Body of pancreas (tissue), 4 donors: Measurements from ENCODE around the gene CHRNA1. TPM values are rescaled to one million over a fixed set of nuclear protein-coding genes. Genes with fewer than 3 reads are reported as not detected.

Source experiments
- ATAC-seq: fragments of 150-250 bp; one replicate; pipeline ENCODE4 v1.9.1; 2016
- DNase-seq, 4 donors: peaks; one replicate each; pipeline ENCODE4 v3.0.0-alpha.2; 2019
- H3K27ac ChIP-seq, 4 donors: fragments of 200-600 bp; sonication (generic); 1 replicate in 3 of 4; 2 replicates in 1 of 4; pipeline versions ENCODE4 v1.5.1 to v1.6.1; 2016 to 2019; ENCODE audit warnings: mild to moderate bottlenecking in 1 of 4, mixed read lengths in 1 of 4, moderate library complexity in 1 of 4
- H3K27me3 ChIP-seq, 2 donors: fragments of 200-600 bp; sonication (generic); one replicate each; pipeline ENCODE4 v1.6.0; 2016; ENCODE audit warnings: mild to moderate bottlenecking in 1 of 2
- H3K36me3 ChIP-seq, 2 donors: fragments of 200-600 bp; sonication (generic); replicated peaks in 1 of 2; 2 replicates each; pipeline ENCODE4 v1.5.1; 2016; ENCODE audit warnings: low read depth in 2 of 2; ENCODE audit not compliant: insufficient read depth in 1 of 2
- H3K4me1 ChIP-seq: fragments of 200-600 bp; sonication (generic); one replicate; pipeline ENCODE4 v1.6.0; 2016
- H3K4me3 ChIP-seq, 2 donors: fragments of 200-600 bp; sonication (generic); 1 replicate in 1 of 2; 2 replicates in 1 of 2; pipeline ENCODE4 v1.5.1; 2016 to 2019
- H3K9me3 ChIP-seq, 3 donors: fragments of 200-600 bp; sonication (generic); 1 replicate in 2 of 3; 2 replicates in 1 of 3; pipeline ENCODE4 v1.5.1; 2016
- CTCF ChIP-seq, 7 experiments: fragments of 450-650 bp in 4 of 7; fragments of 200-600 bp in 3 of 7; sonication (generic) in 3 of 7; IDR thresholded peaks; one replicate each; pipeline ENCODE4 v1.5.1; 2016 to 2019; ENCODE audit warnings: antibody characterized with exemption in 7 of 7
- POLR2A ChIP-seq, 3 donors: fragments of 450-650 bp; IDR thresholded peaks; one replicate each; pipeline ENCODE4 v1.6.1; 2016; ENCODE audit warnings: antibody characterized with exemption in 3 of 3, mild to moderate bottlenecking in 2 of 3
- WGBS, 2 donors: methylation state at CpG; one replicate each; pipeline ENCODE4 v1.1.5; 2017; 5-methylcytosine and 5-hydroxymethylcytosine counted together
- intact Hi-C: fragments of 100-400 bp; cut with DNase I; formaldehyde crosslinking; loops from one replicate; pipeline ENCODE4 v1.15.1; 2023
- total RNA-seq, 2 donors: library from RNA; depleted of rRNA; stranded (reverse); fragments of >200 nt; gene quantifications; one replicate each; pipeline ENCODE4 v1.1.0, GENCODE V29; 2016

The CHRNA1 gene
- total RNA-seq, 2 donors from 2014 or later, result not detected

- DNase-seq (no peak), ATAC-seq (no peak)
- Histone ChIP-seq H3K27me3 (no peaks in the 10 kb centered on the region), H3K4me3 (no peak overlapping the region), H3K9me3 (no peaks in the 10 kb centered on the region), H3K4me1 (no peaks in the 10 kb centered on the region), H3K36me3 (no peaks in the 10 kb centered on the region), H3K27ac (no peak overlapping the region)
- intact Hi-C loops, result no loop called here
- no peak for TF ChIP-seq POLR2A (IDR thresholded peaks at IDR 0.05)
- TF ChIP-seq CTCF (IDR thresholded peaks at IDR 0.05), result no peak
- WGBS, 2 donors, result 55 to 65% methylated on average over 3 of the region's 3 CpGs
These were observed 21.2 kb upstream of the CHRNA1 start for GRCh38 chr2:174785481-174785880.

DNA sequence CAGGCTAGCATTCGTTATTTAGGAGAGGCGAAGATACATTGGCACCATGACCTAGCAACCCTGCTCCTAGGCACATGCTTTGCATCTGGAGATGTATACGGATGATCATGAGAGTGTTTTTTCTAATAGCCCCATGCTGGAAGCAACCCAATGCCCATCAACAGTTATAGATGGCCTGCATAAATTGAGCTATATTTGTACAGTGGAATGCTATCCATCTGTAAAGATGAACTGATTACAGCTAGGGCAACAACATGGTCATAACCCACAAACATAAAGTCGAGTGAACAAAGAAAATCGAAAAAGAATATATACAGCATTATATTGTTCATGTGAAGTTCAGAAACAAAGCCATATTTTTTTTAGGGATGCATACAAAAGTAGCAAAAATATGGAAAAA is 20.6 kb upstream of the CHRNA1 start:
- no peaks in the 10 kb centered on the region for H3K4me1 ChIP-seq
- WGBS, 2 donors, result 83 to 85% methylated on average over 5 of the region's 5 CpGs
- H3K9me3 ChIP-seq, result no peaks in the 10 kb centered on the region
- ATAC-seq, result no peak
- intact Hi-C loops, result no loop called here
- no peak for DNase-seq
- TF ChIP-seq CTCF (IDR thresholded peaks at IDR 0.05) (no peak), POLR2A (IDR thresholded peaks at IDR 0.05) (no peak)
- H3K27ac ChIP-seq, result no peak overlapping the region
- H3K36me3 ChIP-seq, result no peaks in the 10 kb centered on the region
- no peaks in the 10 kb centered on the region for H3K27me3 ChIP-seq
- H3K4me3 ChIP-seq, result no peak overlapping the region

GRCh38 chr2:174784316-174784715 is 20.0 kb upstream of the CHRNA1 start:
- WGBS, 2 donors, result 88 to 95% methylated on average over 3 to 7 of the region's 7 CpGs
- Histone ChIP-seq H3K4me3 (no peak overlapping the region), H3K36me3 (no peaks in the 10 kb centered on the region), H3K27me3 (no peaks in the 10 kb centered on the region), H3K9me3 (no peaks in the 10 kb centered on the region), H3K27ac (no peak overlapping the region), H3K4me1 (no peaks in the 10 kb centered on the region)
- TF ChIP-seq CTCF (IDR thresholded peaks at IDR 0.05) (no peak), POLR2A (IDR thresholded peaks at IDR 0.05) (no peak)
- intact Hi-C loops, result no loop called here
- ATAC-seq (no peak), DNase-seq (no peak)

DNA sequence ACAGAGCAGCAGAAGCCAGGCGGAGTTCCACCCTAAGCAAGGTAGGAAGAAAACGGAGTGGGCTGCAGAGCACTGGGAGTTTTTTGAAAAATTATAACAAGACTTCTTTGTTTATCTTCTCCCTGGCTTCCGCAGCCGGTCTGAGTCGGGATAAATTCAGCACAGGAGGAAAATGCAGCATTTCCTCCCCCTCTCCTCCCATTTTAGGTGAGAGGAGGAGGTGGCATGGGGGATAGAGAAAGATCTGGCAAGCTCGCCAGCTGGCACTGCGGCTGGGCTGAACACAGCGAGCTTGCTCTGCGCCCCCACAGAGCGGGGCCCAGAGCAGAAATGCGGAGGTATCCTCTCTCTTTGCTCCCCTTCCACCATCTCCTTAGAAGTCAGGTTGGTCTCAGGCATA is 17.7 kb upstream of the CHRNA1 start:
- Histone ChIP-seq H3K4me3 (no peak overlapping the region), H3K4me1 (no peaks in the 10 kb centered on the region), H3K36me3 (no peaks in the 10 kb centered on the region), H3K9me3 (no peaks in the 10 kb centered on the region), H3K27me3 (no peaks in the 10 kb centered on the region), H3K27ac (no peak overlapping the region)
- intact Hi-C loops, result no loop called here
- TF ChIP-seq POLR2A (IDR thresholded peaks at IDR 0.05) (no peak), CTCF (IDR thresholded peaks at IDR 0.05) (no peak)
- WGBS, 2 donors, result 54 to 71% methylated on average over 9 to 11 of the region's 11 CpGs
- no peak for DNase-seq
- no peak for ATAC-seq

DNA sequence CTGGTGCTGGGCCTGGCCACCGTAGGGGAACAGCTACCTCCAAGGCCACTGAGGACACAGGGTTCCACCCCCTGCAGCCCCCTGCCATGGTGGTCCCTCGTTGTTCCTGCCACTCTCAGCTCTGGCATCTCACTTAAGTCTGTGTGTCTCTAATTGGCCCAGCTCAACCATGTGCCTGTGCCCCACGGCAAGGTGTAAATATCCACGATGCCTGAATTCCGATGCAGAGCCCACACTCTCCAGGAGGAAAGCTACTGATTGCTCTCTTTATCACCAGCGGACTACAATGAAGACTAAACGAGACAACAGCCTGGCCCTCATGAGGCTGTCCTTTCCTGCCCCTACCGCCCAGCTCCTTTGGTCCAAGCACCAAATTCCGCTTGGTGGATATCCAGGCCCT is 17.0 kb upstream of the CHRNA1 start:
- Histone ChIP-seq H3K27ac (no peak overlapping the region), H3K4me1 (no peaks in the 10 kb centered on the region), H3K27me3 (no peaks in the 10 kb centered on the region), H3K36me3 (no peaks in the 10 kb centered on the region), H3K4me3 (no peak overlapping the region), H3K9me3 (no peaks in the 10 kb centered on the region)
- ATAC-seq (no peak), DNase-seq (no peak)
- no peak for TF ChIP-seq CTCF (IDR thresholded peaks at IDR 0.05)
- TF ChIP-seq POLR2A (IDR thresholded peaks at IDR 0.05), result no peak
- intact Hi-C loops, result no loop called here
- 86 to 91% methylated on average over 6 to 9 of the region's 9 CpGs for WGBS, 2 donors
